Head of caudate nucleus (tissue), 42 donors: ENCODE measurements around the gene TUBB.

Experiments used
- DNase-seq, 42 donors: peaks; one replicate each; pipeline versions ENCODE4 v3.0.0 to v3.0.0-alpha.2; 2020 to 2021; ENCODE audit warnings: mixed read lengths in 7 of 42
- intact Hi-C: fragments of 100-400 bp; cut with DNase I; formaldehyde crosslinking; loops from one replicate; pipeline ENCODE4 v1.15.0; 2022

TUBB gene

DNA sequence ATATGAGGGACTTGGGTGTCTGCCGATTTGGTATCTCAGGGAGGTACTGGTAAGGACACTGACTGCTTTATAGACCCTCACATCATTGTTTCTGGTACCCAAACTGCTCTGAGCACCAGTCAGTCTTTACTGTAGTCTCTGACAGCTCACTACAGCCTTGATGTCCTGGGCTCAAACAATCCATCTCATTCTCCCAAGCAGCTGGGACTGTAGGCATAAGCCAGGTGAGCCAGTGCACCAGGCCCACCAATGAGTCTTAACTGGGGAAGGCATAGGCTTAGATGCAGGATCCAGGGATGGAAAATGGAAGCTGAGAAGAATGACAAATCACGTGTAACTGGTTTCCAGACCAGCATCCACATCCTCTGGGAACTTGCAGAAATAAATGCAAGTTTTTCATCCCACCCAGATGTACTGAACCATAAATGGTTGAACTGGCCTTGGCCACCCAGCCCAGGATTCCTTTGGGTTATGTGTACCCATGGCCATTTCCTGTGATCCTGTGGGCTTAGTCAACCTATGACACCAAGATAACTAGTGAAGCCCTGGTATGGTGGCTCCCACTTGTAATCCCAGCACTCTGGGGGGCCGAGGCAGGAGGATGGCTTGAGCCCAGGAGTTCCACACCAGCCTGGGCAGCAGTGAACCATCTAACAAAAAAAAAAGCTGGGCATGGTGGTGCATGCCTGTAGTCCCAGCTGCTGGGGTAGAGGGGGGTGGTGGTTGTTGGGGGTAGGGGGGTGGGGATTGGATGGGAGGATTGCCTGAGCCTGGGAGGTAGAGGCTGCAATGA lies 5.8 kb downstream of the TUBB start:
- intact Hi-C loops: no loop called here
- DNase-seq: no peak

DNA sequence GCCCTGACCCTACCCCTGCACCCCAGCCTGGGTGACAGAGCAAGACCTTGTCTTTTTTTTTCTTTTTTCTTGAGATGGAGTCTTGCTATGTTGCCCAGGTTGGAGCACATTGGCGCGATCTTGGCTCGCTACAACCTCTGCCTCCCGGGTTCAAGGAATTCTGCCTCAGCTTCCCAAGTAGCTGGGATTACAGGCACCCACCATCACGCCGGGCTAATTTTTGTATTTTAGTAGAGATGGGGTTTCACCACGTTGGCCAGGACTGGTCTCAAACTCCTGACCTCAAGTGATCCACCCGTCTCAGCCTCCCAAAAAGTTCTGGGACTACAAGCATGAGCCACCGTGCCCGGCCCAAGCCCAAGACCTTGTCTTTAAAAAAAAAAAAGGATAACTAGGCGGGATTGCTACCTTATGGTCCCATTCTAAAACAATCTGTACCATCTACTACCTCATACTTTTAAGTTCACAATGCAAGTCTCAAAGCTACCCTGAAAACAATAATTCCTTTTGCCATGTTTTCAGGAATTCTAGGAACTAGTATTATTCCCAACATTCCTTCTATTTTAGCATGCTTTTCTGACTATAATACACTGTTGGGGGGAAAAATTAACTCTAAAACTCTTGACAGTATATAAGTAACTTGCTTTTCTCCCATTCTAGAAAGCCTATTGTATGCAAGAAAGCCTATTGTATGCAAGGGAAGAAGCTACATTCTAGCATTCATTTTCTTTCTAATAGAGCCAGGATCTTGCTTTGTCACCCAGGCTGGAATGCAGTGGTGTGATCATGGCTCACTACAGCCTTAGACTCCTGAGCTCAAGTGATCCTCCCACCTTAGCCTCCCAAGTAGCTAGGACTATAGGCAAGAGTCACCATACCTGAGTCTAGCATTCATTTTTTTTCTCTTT lies 6.6 kb downstream of the TUBB start:
- DNase-seq: no peak
- intact Hi-C loops: no loop called here

DNA sequence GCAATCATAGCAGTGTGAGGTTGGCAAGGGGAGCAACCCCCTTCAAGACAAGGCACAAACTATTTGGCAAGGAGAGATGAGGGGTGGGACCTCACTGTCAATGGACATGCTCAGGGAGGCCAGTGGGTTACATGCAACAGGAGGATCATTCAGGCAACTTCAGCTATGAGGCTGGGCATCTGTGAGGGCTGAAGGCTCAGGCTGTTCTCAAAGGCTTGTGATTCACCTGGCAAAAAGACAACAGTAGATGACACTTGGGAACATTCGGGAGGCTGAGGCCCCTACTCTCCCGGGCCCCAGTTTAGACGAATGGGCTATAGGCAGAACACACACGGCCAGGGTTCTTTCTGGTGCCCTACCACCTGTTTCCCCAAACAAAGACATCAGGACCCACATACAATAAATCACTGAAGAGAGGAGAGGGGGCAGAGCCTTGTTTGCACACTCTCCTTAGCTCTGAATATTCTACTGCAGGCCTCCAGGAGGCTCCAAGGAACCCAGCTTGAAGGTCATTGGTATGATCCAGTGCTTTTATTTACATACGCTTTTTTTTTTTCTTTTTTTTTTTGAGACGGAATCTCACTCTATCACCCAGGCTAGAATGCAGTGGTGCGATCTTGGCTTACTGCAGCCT lies 7.9 kb downstream of the TUBB start:
- no peak for DNase-seq
- intact Hi-C loops: no loop called here

DNA sequence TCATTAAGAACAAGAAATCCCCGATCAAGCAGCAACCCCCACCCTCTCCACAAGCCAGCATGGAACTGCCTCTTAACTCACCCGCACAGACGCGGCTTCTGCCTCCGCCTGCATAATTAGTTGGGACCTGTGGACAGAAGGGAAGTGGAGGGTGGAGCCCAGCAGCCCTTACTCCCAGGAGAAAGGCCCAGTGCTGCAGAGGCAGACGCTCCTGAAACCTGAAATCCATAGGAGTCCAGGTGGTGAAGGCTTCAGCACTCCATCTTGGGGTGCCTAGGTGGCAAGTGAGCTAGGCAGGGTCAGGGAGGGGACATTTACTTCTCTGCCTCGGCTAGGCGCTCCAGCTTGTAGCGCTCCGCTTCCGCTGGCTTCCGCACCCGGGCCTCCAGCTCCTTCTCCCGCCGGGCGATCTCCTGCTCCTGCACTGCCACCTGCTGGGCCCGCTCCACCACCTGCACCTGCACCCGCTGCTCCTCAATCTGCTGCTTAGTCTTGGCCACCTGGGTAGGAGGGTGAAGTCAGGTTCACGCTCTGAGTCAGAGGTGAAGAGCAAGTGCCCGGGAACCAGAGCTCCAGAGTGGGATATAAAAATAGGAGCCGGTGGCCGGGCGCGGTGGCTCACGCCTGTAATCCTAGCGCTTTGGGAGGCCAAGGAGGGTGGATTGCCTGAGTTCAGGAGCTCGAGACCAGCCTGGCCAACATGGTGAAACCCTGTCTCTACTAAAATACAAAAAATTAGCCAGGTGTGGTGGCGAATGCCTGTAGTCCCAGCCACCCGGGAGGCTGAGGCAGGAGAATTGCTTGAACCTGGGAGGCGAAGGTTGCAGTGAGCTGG lies 10.7 kb downstream of the TUBB start:
- intact Hi-C loops: no loop called here
- peak; percentile 56 to 93 (median 80) for DNase-seq

DNA sequence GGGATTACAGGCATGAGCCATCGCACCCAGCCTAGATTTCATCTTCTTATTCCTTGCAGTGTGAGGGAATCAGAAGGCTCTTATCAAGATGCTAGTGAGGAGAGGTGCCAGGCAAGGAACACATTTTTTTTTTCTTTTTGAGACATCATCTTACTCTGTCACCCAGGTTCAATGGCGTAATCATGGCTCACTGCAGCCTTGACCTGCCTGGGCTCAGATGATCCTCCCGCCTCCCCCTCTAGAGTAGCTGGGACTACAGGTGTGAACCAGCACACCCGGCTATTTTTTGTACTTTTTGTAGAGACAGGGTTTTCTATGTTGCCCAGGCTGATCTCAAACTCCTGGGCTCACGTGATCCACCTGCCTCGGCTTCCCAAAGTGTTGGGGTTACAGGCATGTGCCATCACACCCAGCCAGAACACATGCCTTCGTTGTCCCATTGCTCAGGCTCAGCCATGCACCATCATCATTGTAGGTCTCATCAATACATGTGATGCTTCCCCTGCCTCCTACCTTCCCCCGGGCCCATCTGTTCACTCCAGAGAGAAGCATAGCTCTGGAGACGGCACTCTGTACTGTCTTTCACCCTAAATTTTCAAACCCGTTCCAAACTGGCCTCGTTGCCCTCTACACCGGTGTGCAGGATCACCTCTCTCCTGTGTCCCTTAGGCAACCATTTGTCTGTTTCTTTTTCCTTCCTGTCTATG lies 12.2 kb downstream of the TUBB start:
- intact Hi-C loops: no loop called here

DNA sequence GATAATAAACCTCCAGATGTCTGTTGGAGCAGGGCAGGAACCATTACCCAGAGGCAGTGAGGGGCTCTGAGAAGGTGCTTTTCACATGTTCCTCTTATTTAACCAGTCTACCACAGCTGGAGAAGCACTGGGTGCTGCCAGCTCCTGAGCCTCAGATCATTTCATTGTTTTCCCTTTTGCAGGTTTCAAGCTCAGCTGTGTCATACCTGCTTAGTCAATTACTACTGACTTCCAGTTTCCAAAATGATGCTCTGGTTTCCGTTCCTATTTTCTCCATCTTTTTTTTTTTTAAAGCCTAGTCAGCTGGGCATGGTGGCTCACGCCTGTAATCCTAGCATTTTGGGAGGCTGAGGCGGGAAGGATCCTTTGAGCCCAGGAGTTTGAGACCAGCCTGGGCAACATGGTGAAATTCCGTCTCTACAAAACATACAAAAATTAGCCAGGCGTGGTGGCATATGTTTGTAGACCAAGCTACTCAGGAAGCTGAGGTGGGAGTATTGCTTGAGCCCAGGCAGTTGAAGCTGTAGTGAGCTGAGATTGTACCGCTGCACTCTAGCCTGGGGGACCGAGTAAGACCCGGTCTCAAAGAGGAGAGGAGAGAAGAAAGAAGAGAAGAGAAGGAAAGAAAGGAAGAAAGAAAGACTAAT lies 15.6 kb downstream of the TUBB start:
- intact Hi-C loops: no loop called here
- no peak for DNase-seq

More for the DNA sequence above, 12.2 kb downstream of the TUBB start:
- no peak for DNase-seq

DNA sequence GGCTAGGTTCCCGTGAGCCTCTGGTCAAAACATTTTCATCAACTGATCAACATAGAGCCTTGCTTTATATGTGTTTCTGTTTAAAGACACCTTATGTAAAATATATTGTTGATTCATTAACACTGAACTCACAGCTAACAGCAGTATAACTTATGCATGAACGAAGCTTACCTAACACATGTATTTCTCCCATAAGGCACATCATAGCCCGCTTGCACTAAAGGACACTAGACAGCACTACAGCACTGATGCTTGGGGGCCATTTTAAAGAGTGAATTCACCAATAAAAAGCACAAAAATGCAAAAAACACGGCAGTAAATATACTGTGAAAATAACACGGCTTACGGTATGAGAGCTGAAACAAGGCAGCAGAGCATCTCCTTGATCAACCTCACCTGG lies 18.4 kb downstream of the TUBB start:
- intact Hi-C loops: no loop called here
- DNase-seq: no peak

DNA sequence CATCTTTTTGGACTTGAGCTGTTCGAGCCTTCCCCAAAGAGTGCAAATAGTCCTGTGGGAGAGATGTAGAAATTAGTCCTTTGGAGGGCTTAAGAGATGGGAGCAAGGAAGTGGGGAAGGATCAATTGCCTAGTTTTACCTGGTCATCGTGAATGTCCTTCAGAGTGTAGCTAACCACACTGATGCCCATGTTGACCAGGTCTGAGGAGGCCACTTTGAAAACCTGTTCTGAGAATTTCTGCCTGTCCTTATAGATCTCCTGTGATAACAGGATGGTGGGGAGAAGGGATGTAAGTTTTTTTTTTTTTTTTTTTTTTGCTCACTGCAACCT lies 20.4 kb downstream of the TUBB start:
- no peak for DNase-seq
- intact Hi-C loops: loop anchor here (5.0 to 10.0 kb wide), 2 partner anchors 42 to 144 kb away; partner anchors contain the start of gene DDR1

DNA sequence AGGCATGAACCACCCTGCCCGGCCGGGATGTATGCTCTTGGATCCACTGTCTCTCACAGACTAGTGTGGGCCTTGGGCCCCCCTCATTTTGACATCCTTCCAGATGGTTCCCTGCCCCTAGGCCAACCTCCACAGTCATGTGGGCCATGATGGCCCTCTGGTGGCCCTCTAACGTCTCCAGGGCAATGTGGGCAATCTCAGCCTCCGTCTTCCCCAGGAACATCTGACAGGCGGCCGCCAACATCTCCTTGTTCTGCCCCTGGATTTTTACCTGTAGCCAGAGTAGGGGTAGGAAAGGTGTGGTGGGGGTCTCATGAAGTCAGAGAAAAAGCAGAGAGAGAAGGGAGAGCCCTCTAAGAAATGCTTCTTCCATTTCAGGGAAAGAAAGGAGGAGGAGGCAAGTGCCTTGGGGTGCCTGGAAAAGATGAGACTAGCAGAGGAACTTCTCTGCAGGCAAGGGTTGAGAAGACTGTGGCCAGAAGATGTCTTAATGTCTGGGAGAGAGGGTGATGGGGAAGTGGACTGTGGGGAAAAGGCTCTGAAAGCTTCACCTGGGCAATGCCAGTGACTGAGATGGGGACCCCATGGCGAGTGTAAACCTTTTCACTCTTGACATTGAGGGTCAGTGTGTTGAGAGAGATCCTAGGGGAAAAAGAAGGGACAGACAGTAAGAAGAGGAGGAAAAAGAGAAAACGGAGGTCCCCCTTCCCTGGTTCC lies 21.1 kb downstream of the TUBB start:
- DNase-seq: no peak
- intact Hi-C loops: loop anchor here (5.0 to 10.0 kb wide), 2 partner anchors 41 to 144 kb away; partner anchors contain the start of gene DDR1

DNA sequence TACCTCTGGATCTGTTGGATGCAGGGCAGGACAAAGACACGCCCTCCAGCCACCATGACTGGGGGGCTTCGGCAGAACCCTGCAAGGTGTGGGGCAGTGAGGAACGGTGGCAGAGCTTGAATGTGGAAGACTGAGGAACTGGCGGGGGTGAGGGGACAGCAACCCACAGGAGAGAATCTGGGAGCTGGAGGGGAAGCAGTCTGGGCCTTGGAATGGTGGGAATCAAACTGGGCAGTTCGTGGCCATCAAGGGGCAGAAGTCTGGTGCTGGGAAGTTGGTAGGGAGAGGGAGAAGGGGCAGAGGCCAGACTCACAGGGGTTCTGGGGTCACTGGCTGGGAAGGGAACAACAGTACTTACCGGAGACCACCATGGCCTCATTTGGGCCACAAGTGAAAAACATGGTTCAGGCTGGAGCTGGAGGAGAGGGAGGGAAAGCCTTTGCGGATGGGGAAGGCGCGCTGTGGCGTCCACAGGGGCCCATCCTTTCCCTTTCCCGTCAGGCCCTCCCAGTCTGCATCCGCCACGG lies 21.7 kb downstream of the TUBB start:
- intact Hi-C loops: loop anchor here (5.0 to 10.0 kb wide), 2 partner anchors 40 to 143 kb away; partner anchors contain the start of gene DDR1
- DNase-seq: peak in 1 of 42 donors; percentile 25

DNA sequence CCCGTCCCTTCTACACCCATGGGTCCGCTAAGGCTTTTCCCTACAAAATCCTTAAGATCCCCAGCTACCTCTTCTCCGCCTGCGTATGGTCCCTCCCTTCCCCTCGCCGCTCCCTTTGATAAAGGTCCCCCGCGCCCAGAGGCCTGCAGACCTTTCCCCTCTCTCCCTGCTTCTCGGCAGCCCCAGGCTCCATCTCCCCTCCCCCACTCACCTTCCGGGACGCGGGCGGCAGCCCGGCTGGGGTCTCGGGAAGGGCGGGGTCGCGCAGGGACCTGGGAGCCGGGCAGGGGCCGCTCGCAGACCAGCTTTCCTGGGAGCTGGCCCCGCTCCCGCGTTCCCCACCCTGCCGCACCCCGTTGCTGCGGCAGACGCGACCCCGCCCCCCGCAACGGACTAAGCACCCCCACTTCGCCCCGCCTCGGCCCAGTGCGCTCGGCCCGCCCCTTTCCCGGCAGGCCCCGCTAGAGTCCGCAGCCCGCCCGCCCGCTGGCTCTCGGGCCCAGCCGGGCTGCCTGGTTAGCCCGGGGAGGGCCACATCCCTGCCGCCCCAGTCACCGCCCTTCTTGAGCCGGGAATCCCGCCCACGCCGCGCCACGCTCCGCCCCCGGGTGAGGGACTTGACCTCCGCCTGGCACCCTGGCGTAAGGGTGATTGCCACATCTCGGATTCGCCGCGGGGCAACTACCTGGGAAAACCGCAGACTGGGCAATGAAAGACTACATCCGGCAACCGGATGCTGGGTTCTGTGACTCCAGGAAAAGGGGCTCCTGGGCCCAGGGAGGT lies 22.4 kb downstream of the TUBB start, which contains the start of gene FLOT1:
Gene FLOT1 (minus strand): TSS at position 372 of the 783 bp plus-strand sequence. CDS start 498 bp downstream, outside the sequence.
- peak; percentile 82 to 97 (median 93) for DNase-seq
- intact Hi-C loops: loop anchor here (5.0 to 10.0 kb wide), 2 partner anchors 40 to 142 kb away; partner anchors contain the start of gene DDR1

DNA sequence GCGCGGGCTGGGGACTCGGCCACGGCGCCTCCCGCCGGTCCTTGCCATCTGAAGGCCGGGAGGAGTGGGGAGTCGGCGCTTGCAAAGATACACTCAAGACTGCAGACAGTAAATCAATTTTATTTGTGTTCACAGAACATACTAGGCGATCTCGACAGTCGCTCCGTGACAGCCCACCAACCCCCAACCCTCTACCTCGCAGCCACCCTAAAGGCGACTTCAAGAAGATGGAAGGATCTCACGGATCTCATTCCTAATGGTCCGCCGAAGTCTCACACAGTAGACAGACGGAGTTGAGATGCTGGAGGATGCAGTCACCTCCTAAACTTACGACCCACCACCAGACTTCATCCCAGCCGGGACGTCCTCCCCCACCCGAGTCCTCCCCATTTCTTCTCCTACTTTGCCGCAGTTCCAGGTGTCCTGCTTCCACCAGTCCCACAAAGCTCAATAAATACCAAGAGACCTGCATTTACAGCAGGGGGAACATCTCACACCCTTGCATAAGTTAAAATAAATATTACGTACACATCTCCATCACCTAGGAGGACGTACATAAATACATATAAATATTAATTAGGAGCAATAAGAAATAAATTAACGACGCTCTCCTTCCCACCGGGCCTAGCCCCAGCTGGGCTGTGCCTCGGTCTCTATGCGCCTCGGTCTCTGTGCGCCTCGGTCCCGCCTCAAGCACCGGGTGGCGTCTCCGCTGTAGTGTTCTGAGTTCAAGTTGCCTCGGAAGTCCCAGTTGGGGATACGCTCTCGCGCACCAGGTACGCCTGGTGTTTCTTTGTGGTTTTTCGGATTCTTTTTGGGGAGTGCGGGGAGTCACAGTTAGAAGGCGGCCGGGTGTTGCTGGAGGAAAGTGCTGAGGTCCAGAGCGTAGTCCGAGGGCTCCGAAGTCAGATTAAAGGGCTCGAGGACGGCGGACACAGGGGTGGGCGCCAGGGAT lies 23.2 kb downstream of the TUBB start:
- intact Hi-C loops: loop anchor here (5.0 to 10.0 kb wide), 2 partner anchors 39 to 141 kb away; partner anchors contain the start of gene DDR1
- DNase-seq: peak in 22 of 42 donors; percentile 6 to 56 (median 32)

DNA sequence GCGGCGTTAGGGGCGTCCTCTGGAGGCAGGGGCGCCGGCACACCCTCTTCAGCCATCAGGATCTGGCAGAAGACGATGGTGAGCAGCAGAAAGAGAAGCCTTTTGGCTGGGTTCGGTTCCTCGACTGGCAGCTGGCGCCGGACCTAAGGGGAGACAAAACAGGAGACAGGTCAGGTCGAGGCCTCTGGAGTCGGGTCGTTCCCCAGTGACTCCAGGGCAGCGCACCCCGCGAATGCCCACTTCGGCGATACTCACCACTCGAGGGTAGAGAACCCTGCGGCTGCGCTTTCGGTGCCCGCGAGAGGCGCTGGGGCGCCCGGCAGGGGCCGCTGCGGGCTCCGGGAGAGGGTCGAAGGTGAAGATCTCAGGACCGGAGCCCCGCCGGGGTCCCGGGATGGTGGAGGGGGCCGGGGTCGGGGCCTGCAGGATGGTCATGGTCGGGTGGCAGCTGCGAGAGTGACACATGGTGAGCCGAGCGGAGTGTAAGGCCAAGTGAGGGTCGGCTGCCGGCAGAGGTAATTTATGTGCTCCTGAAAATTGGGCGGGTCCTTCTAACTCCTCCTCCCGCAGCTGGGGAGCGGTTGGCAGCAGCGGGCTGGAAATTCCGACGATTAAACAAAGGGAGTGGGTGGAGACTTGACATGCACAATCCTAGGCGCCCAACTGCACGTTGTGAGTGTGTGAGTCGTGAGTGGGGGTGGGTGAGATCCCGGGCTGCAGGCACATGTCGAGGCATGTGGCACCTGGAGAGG lies 24.1 kb downstream of the TUBB start, which contains the start of gene IER3:
Gene IER3 (minus strand): TSS at position 494 of the 752 bp plus-strand sequence. CDS start 29 bp downstream, at position 465.
- DNase-seq: peak; percentile 54 to 93 (median 76)
- intact Hi-C loops: loop anchor here (5.0 to 10.0 kb wide), 2 partner anchors 38 to 141 kb away; partner anchors contain the start of gene DDR1
